IPS-NIHi7 (cell line): ENCODE results near the gene ELOB.

Experiments used
- DNase-seq: peaks from one replicate; pipeline ENCODE4 v3.0.0; 2012; ENCODE audit warnings: mixed read lengths; ENCODE audit errors: extremely low spot score

The ELOB gene

GRCh38 chr16:2810651-2811050 is 33.6 kb upstream of the ELOB start:
- DNase-seq: no peak

GRCh38 chr16:2809149-2809760 is 32.2 kb upstream of the ELOB start:
- no peak for DNase-seq

- no peak for DNase-seq
These were observed 31.1 kb upstream of the ELOB start for GRCh38 chr16:2808181-2808580.

GRCh38 chr16:2806286-2806685 is 29.2 kb upstream of the ELOB start:
- no peak for DNase-seq

GRCh38 chr16:2804728-2805127 is 27.6 kb upstream of the ELOB start:
- DNase-seq: no peak

- DNase-seq: no peak
These were observed 26.6 kb upstream of the ELOB start for GRCh38 chr16:2803545-2804195.

- DNase-seq: no peak
These were observed 22.8 kb upstream of the ELOB start for GRCh38 chr16:2799859-2800226.

- DNase-seq: no peak
These were observed 22.3 kb upstream of the ELOB start for GRCh38 chr16:2799205-2799858.

GRCh38 chr16:2798723-2799204 is 21.7 kb upstream of the ELOB start:
- DNase-seq: no peak

- no peak for DNase-seq
These were observed 18.5 kb upstream of the ELOB start for GRCh38 chr16:2795395-2796143.

- no peak for DNase-seq
These were observed 15.9 kb upstream of the ELOB start for GRCh38 chr16:2792940-2793339.

- no peak for DNase-seq
These were observed 14.1 kb upstream of the ELOB start for GRCh38 chr16:2791174-2791573.

GRCh38 chr16:2790631-2791030 is 13.6 kb upstream of the ELOB start:
- no peak for DNase-seq

GRCh38 chr16:2787961-2788360 is 10.9 kb upstream of the ELOB start:
- no peak for DNase-seq

GRCh38 chr16:2787406-2787805 is 10.3 kb upstream of the ELOB start, which contains the start of gene PRSS33:
Gene PRSS33, minus strand, starts transcription at chr16:2787560. Its CDS starts 1,013 bp downstream, at chr16:2786547.
- DNase-seq: no peak

- DNase-seq: no peak
These were observed 9.7 kb upstream of the ELOB start for GRCh38 chr16:2786826-2787151.

- DNase-seq: no peak
These were observed 9.2 kb upstream of the ELOB start for GRCh38 chr16:2786061-2786825.

- DNase-seq: no peak
These were observed 8.3 kb upstream of the ELOB start for GRCh38 chr16:2785101-2785991.

- no peak for DNase-seq
These were observed 7.4 kb upstream of the ELOB start for GRCh38 chr16:2784358-2785100.
